Fibroblast of villous mesenchyme (primary cell): ENCODE measurements around the gene BCAS4. TPM values are rescaled to one million over a fixed set of nuclear protein-coding genes. Genes with fewer than 3 reads are reported as not detected.

ENCODE experiments used
- DNase-seq: peaks from one replicate; pipeline ENCODE4 v3.0.0-alpha.2; 2010; ENCODE audit warnings: low read depth
- H3K4me3 ChIP-seq: 2 replicates; pipeline ENCODE4 v1.5.1; 2011; ENCODE audit warnings: low read depth, mild to moderate bottlenecking, low read length
- CTCF ChIP-seq: IDR thresholded peaks from 2 replicates; pipeline ENCODE4 v1.5.1; 2012; ENCODE audit warnings: low read depth, mild to moderate bottlenecking, low read length; ENCODE audit not compliant: insufficient read depth
- total RNA-seq: library from RNA; depleted of rRNA; stranded (reverse); fragments of >200 nt; gene quantifications from 2 replicates; pipeline ENCODE4 v1.2.3, GENCODE V29; 2012

The BCAS4 gene
- total RNA-seq, 1 donor: 7.3 TPM

- no peak for TF ChIP-seq CTCF
- H3K4me3 ChIP-seq: no peak overlapping the region
- no peak for DNase-seq
Observed at GRCh38 chr20:50848846-50849673, 54.2 kb downstream of the BCAS4 start.

- no peak overlapping the region for H3K4me3 ChIP-seq
- DNase-seq: no peak
- no peak for TF ChIP-seq CTCF
Observed at GRCh38 chr20:50850721-50851286, 55.9 kb downstream of the BCAS4 start.

GRCh38 chr20:50852085-50852484 lies 57.2 kb downstream of the BCAS4 start:
- no peak for DNase-seq
- no peak overlapping the region for H3K4me3 ChIP-seq
- TF ChIP-seq CTCF: no peak

- TF ChIP-seq CTCF: no peak
- no peak for DNase-seq
- no peak overlapping the region for H3K4me3 ChIP-seq
Observed at GRCh38 chr20:50854506-50855249, 59.8 kb downstream of the BCAS4 start.

- TF ChIP-seq CTCF: no peak
- H3K4me3 ChIP-seq: no peak overlapping the region
- DNase-seq: no peak
Observed at GRCh38 chr20:50855498-50856474, 60.9 kb downstream of the BCAS4 start.

- no peak overlapping the region for H3K4me3 ChIP-seq
- DNase-seq: no peak
- no peak for TF ChIP-seq CTCF
Observed at GRCh38 chr20:50856475-50857041, 61.7 kb downstream of the BCAS4 start.
